K562 treated with DMSO at 1 percent for 12 hours (cell line): Measurements from ENCODE around the gene RCVRN. TPM values are rescaled to one million over a fixed set of nuclear protein-coding genes. Genes with fewer than 3 reads are reported as not detected.

Experiments
- total RNA-seq: library from RNA; unstranded; fragments of 300-600 nt; gene quantifications from 2 replicates; pipeline ENCODE4 v1.2.3, GENCODE V29; 2022; ENCODE audit not compliant: insufficient read depth

Gene RCVRN
- total RNA-seq: not detected in 2 replicates

DNA sequence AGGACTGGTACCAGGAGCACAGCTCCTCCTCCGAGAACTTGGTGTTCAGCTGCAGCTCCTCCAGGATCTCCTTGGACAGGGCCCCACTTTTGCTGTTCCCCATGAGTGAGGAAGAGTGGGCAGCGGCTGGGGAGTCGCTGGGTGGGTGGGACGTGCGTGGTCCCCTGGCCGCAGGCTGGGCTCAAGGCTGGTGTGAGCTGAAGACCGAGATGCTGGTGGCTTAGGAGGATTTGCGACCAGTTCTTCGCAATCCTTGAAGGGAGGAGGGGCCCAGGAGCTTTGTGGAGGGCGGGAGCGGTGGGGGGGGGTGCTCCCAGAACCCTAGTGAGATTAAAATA lies at the start of gene RCVRN:
Gene RCVRN (minus strand): TSS at position 194 of the 338 bp plus-strand sequence. CDS start 91 bp downstream, at position 103.

Other genes starting within 250 kb of the RCVRN start
- not detected in 2 replicates for gene DHRS7C, start 113.7 kb downstream of the RCVRN start, total RNA-seq
- gene GSG1L2, start 83.2 kb downstream of the RCVRN start, total RNA-seq: not detected in 2 replicates
- gene GLP2R, start 79.3 kb downstream of the RCVRN start, total RNA-seq: not detected in 2 replicates